OCI-LY1 (cell line): ENCODE results near the gene TM7SF3.

ENCODE experiments used
- H2AFZ ChIP-seq: fragments of 200-600 bp; sonication (generic), shearing (Covaris generic); 2 replicates; pipeline ENCODE4 v1.6.0; 2014; ENCODE audit warnings: antibody characterized with exemption, mild to moderate bottlenecking, low read length
- H3F3A ChIP-seq: fragments of 200-600 bp; sonication (generic), shearing (Covaris generic); 2 replicates; pipeline ENCODE4 v1.6.0; 2014; ENCODE audit warnings: mild to moderate bottlenecking, antibody characterized with exemption, low read length, moderate library complexity; ENCODE audit not compliant: insufficient read depth
- H3K27ac ChIP-seq: fragments of 200-600 bp; sonication (generic); 2 replicates; pipeline ENCODE4 v1.5.1; 2014; ENCODE audit warnings: low read length, mixed run types, mild to moderate bottlenecking, low read depth; ENCODE audit not compliant: poor library complexity, severe bottlenecking
- H3K27me3 ChIP-seq: fragments of 200-600 bp; sonication (generic); 2 replicates; pipeline ENCODE4 v1.6.0; 2014; ENCODE audit warnings: antibody characterized with exemption, mild to moderate bottlenecking, low read length, moderate library complexity; ENCODE audit not compliant: insufficient read depth
- H3K36me3 ChIP-seq: fragments of 200-600 bp; sonication (generic); 2 replicates; pipeline ENCODE4 v1.6.1; 2014; ENCODE audit warnings: mild to moderate bottlenecking, antibody characterized with exemption, low read length, moderate library complexity, mixed read lengths; ENCODE audit not compliant: insufficient read depth
- H3K4me1 ChIP-seq: fragments of 200-600 bp; sonication (generic); 2 replicates; pipeline ENCODE4 v1.5.1; 2014; ENCODE audit warnings: mild to moderate bottlenecking, low read length, moderate library complexity; ENCODE audit not compliant: insufficient read depth, severe bottlenecking
- H3K4me2 ChIP-seq: fragments of 200-600 bp; sonication (generic), shearing (Covaris generic); 2 replicates; pipeline ENCODE4 v1.6.1; 2014; ENCODE audit warnings: low read length
- H3K4me3 ChIP-seq: fragments of 200-600 bp; sonication (generic); 2 replicates; pipeline ENCODE4 v1.5.1; 2014; ENCODE audit warnings: low read length, low read depth, mild to moderate bottlenecking, mixed read lengths; ENCODE audit not compliant: poor library complexity, severe bottlenecking
- H3K79me2 ChIP-seq: fragments of 200-600 bp; shearing (Covaris generic); 2 replicates; pipeline ENCODE4 v1.6.1; 2016; ENCODE audit warnings: mixed run types, low read length, mixed read lengths; ENCODE audit not compliant: insufficient read depth
- H3K9ac ChIP-seq: fragments of 200-600 bp; sonication (generic), shearing (Covaris generic); 2 replicates; pipeline ENCODE4 v1.6.1; 2014; ENCODE audit warnings: mild to moderate bottlenecking, low read length, mixed read lengths
- H3K9me2 ChIP-seq: fragments of 200-600 bp; sonication (generic), shearing (Covaris generic); 2 replicates; pipeline ENCODE4 v1.6.1; 2014; ENCODE audit warnings: low read depth, mild to moderate bottlenecking, low read length, mixed read lengths
- H3K9me3 ChIP-seq: fragments of 200-600 bp; shearing (Covaris generic); 2 replicates; pipeline ENCODE4 v1.6.1; 2014; ENCODE audit warnings: low read length, mixed read lengths
- H4K20me1 ChIP-seq: fragments of 200-600 bp; sonication (generic), shearing (Covaris generic); 2 replicates; pipeline ENCODE4 v1.6.0; 2016; ENCODE audit warnings: mild to moderate bottlenecking, low read length; ENCODE audit not compliant: insufficient read depth
- CTCF ChIP-seq: fragments of 200-600 bp; sonication (generic), shearing (Covaris generic); IDR thresholded peaks from 2 replicates; pipeline ENCODE4 v1.5.1; 2017; ENCODE audit warnings: mild to moderate bottlenecking, antibody characterized with exemption, low read length, moderate library complexity, mixed read lengths
- EZH2 ChIP-seq: fragments of 200-600 bp; sonication (generic), shearing (Covaris generic); IDR thresholded peaks from 2 replicates; pipeline ENCODE4 v1.8.0; 2017; ENCODE audit warnings: borderline replicate concordance, mixed run types, mild to moderate bottlenecking, antibody characterized with exemption, low read length, moderate library complexity, mixed read lengths

Gene TM7SF3

GRCh38 chr12:27014859-27015729 is 910 bp upstream of the TM7SF3 start:
- Histone ChIP-seq H3K4me1 (peaks cover 48% of the 10 kb centered on the region), H3K4me2 (peak overlapping the region; percentile 84), H3K9me3 (no peaks in the 10 kb centered on the region), H3K9me2 (no peaks in the 10 kb centered on the region), H3K36me3 (no peaks in the 10 kb centered on the region), H2AFZ (peak overlapping the region; percentile 93), H3K27ac (peak overlapping the region; percentile 84), H3F3A (no peaks in the 10 kb centered on the region), H3K9ac (peak overlapping the region; percentile 66), H3K4me3 (peak overlapping the region; percentile 94), H3K79me2 (peaks cover 26% of the 10 kb centered on the region), H3K27me3 (no peaks in the 10 kb centered on the region), H4K20me1 (no peaks in the 10 kb centered on the region)
- TF ChIP-seq CTCF: no peak
- TF ChIP-seq EZH2: no peak

- no peaks in the 10 kb centered on the region for H3K9me3 ChIP-seq
- no peaks in the 10 kb centered on the region for H3K27me3 ChIP-seq
- peaks cover 62% of the 10 kb centered on the region for H3K4me1 ChIP-seq
- H3F3A ChIP-seq: no peaks in the 10 kb centered on the region
- H3K36me3 ChIP-seq: no peaks in the 10 kb centered on the region
- H4K20me1 ChIP-seq: no peaks in the 10 kb centered on the region
- no peak for TF ChIP-seq EZH2
- TF ChIP-seq CTCF: no peak
- H2AFZ ChIP-seq: no peak overlapping the region
- H3K4me2 ChIP-seq: peak overlapping the region; percentile 98
- peak overlapping the region; percentile 92 for H3K9ac ChIP-seq
- H3K79me2 ChIP-seq: peaks cover 38% of the 10 kb centered on the region
- peak overlapping the region; percentile 71 for H3K27ac ChIP-seq
- H3K4me3 ChIP-seq: peak overlapping the region; percentile 94
- no peaks in the 10 kb centered on the region for H3K9me2 ChIP-seq
Measured at GRCh38 chr12:27013611-27014084, 536 bp downstream of the TM7SF3 start.

GRCh38 chr12:27012982-27013255 is 1.3 kb downstream of the TM7SF3 start:
- Histone ChIP-seq H3K9me2 (no peaks in the 10 kb centered on the region), H3F3A (no peaks in the 10 kb centered on the region), H4K20me1 (no peaks in the 10 kb centered on the region), H3K9me3 (no peaks in the 10 kb centered on the region), H3K4me1 (peaks cover 70% of the 10 kb centered on the region), H3K27ac (peak overlapping the region; percentile 71), H3K27me3 (no peaks in the 10 kb centered on the region), H3K4me2 (peak overlapping the region; percentile 98), H3K36me3 (no peaks in the 10 kb centered on the region), H2AFZ (no peak overlapping the region), H3K79me2 (peaks cover 43% of the 10 kb centered on the region), H3K9ac (peak overlapping the region; percentile 92), H3K4me3 (peak overlapping the region; percentile 94)
- TF ChIP-seq EZH2 (no peak), CTCF (no peak)
